ENCODE results near the gene PCDHB9.
"Not testable (repeated sequence)": the region's sequence is repeated elsewhere in the genome, so short reads cannot be mapped to it uniquely, and the experiment has no call there.

The PCDHB9 gene

DNA sequence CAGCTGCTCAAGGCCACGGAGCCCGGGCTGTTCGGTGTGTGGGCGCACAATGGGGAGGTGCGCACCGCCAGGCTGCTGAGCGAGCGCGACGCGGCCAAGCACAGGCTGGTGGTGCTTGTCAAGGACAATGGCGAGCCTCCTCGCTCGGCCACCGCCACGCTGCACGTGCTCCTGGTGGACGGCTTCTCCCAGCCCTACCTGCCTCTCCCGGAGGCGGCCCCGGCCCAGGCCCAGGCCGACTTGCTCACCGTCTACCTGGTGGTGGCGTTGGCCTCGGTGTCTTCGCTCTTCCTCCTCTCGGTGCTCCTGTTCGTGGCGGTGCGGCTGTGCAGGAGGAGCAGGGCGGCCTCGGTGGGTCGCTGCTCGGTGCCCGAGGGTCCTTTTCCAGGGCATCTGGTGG, 2.2 kb downstream of the PCDHB9 start:
- FAIRE-seq, result not testable (repeated sequence)

DNA sequence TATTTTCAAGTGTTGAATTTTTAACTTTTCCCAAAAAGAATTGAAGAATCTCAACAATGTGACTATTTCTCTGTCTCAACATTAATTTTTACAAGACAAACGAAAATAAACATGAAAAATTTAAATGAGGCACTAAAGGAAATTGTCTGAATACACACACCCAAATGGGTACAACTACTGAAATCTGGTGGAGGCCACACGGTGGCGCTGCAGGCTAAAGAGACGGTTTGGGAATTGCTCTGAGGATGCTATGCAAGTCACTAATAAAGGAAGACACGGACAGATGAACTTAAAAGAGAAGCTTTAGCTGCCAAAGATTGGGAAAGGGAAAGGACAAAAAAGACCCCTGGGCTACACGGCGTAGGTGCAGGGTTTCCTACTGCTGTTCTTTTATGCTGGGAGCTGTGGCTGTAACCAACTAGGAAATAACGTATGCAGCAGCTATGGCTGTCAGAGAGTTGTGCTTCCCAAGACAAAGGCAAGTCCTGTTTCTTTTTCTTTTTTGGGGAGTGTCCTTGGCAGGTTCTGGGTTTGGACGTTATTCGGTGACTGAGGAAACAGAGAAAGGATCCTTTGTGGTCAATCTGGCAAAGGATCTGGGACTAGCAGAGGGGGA, 5.3 kb downstream of the PCDHB9 start, which contains the start of gene PCDHB10:
TSS of gene PCDHB10 (plus strand) at position 244 of the 616 bp plus-strand sequence. CDS start at position 444, 200 bp downstream.
- no peak for FAIRE-seq

DNA sequence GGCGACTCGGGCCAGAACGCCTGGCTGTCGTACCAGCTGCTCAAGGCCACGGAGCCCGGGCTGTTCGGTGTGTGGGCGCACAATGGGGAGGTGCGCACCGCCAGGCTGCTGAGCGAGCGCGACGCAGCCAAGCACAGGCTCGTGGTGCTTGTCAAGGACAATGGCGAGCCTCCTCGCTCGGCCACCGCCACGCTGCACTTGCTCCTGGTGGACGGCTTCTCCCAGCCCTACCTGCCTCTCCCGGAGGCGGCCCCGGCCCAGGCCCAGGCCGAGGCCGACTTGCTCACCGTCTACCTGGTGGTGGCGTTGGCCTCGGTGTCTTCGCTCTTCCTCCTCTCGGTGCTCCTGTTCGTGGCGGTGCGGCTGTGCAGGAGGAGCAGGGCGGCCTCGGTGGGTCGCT, 7.4 kb downstream of the PCDHB9 start:
- FAIRE-seq, result not testable (repeated sequence)

DNA sequence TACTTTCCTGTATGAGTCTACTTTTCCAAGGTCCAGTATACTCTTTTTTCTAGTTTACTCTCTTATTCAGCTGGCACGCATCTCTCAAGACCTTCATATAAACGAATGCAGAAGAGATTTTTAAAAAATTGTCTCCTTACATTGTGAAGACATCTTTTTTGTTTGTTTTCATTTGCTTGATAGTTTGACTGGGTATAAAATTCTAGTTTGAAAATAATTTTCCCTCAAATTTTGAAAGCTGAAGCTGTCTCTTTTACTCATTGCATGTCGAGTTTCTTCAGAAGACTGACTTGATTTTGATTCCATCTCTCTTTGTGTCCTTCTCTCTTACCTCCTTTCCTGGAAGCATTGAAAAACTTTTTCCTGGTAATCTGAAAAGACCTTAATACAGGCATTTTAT, 9.4 kb downstream of the PCDHB9 start:
- no peak for FAIRE-seq

DNA sequence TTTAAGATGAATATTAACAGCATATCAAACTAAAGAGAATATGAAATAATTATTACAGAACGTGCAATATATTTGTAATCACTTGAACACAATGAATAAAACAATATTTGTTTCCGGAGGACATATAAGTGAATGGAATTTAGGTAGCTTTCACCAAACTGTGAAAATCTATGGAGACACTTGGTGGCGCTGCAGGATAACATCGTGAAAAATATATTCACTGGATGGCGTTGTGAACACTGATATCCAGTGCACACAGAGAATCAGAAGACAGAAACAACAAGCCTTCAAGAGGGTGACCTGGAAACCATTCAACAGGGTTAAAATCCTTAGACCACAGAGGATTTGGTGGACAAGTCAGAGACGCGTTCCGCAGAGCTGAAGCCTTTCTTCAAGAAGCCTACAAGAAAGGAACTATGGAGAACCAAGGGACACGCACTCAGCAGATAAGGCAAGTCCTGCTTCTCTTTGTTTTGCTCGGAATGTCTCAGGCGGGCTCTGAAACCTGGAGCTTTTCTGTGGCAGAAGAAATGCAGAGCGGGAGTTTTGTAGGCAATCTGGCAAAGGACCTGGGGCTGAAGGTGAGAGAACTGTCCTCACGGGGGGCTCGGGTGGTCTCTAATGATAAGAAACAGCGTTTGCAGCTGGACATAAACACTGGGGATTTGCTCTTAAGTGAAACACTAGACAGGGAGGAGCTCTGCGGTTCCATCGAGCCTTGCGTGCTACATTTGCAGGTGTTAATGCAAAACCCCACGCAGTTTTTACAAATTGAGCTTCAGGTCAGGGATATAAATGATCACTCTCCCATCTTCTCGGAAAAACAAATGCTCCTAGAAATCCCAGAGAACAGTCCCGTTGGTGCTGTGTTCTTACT, 12.6 kb downstream of the PCDHB9 start, which contains the start of gene PCDHB11:
TSS of gene PCDHB11 (plus strand) at position 269 of the 877 bp plus-strand sequence. CDS start at position 417, 148 bp downstream.
- FAIRE-seq, result no peak

DNA sequence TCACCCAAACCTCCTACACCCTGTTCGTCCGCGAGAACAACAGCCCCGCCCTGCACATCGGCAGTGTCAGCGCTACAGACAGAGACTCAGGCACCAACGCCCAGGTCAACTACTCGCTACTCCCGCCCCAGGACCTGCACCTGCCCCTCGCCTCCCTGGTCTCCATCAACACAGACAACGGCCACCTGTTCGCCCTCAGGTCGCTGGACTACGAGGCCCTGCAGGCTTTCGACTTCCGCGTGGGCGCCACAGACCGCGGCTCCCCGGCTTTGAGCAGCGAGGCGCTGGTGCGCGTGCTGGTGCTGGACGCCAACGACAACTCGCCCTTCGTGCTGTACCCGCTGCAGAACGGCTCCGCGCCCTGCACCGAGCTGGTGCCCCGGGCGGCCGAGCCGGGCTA, 14.2 kb downstream of the PCDHB9 start:
- FAIRE-seq, result not testable (repeated sequence)

DNA sequence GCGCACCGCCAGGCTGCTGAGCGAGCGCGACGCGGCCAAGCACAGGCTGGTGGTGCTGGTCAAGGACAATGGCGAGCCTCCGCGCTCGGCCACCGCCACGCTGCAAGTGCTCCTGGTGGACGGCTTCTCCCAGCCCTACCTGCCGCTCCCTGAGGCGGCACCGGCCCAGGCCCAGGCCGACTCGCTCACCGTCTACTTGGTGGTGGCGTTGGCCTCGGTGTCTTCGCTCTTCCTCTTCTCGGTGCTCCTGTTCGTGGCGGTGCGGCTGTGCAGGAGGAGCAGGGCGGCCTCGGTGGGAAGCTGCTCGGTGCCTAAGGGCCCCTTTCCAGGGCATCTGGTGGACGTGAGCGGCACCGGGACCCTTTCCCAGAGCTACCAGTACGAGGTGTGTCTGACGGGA, 14.7 kb downstream of the PCDHB9 start:
- FAIRE-seq, result not testable (repeated sequence)

DNA sequence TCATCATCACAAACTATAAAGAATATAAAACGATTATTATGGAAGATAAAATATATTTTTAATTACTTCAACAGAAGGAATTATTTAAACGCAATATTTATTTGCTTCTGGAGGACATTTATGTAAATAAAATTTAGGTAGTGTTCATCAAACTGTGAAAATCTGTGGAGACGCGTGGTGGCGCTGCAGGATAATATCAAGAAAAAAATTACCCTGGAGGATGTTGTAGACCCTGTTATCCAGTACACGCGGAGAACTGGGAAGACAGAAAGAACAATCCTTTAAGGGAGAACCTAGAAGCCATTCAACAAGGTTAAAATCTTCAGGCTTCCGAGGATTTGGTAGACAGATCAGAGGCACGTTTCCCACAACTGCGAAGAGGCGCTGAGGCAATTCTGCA, 21.5 kb downstream of the PCDHB9 start, which contains the start of gene PCDHB12:
TSS of gene PCDHB12 (plus strand) at position 242 of the 400 bp plus-strand sequence. CDS start 189 bp downstream, outside the sequence.
- no peak for FAIRE-seq

DNA sequence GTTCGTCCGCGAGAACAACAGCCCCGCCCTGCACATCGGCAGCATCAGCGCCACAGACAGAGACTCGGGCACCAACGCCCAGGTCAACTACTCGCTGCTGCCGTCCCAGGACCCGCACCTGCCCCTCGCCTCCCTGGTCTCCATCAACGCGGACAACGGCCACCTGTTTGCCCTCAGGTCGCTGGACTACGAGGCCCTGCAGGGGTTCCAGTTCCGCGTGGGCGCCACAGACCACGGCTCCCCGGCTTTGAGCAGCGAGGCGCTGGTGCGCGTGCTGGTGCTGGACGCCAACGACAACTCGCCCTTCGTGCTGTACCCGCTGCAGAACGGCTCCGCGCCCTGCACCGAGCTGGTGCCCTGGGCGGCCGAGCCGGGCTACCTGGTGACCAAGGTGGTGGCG, 23.3 kb downstream of the PCDHB9 start:
- not testable (repeated sequence) for FAIRE-seq

DNA sequence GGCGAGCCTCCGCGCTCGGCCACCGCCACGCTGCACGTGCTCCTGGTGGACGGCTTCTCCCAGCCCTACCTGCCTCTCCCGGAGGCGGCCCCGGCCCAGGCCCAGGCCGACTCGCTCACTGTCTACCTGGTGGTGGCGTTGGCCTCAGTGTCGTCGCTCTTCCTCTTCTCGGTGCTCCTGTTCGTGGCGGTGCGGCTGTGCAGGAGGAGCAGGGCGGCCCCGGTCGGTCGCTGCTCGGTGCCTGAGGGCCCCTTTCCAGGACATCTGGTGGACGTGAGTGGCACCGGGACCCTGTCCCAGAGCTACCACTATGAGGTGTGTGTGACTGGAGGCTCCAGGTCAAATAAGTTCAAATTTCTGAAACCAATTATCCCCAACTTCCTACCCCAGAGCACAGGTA, 23.9 kb downstream of the PCDHB9 start:
- not testable (repeated sequence) for FAIRE-seq

DNA sequence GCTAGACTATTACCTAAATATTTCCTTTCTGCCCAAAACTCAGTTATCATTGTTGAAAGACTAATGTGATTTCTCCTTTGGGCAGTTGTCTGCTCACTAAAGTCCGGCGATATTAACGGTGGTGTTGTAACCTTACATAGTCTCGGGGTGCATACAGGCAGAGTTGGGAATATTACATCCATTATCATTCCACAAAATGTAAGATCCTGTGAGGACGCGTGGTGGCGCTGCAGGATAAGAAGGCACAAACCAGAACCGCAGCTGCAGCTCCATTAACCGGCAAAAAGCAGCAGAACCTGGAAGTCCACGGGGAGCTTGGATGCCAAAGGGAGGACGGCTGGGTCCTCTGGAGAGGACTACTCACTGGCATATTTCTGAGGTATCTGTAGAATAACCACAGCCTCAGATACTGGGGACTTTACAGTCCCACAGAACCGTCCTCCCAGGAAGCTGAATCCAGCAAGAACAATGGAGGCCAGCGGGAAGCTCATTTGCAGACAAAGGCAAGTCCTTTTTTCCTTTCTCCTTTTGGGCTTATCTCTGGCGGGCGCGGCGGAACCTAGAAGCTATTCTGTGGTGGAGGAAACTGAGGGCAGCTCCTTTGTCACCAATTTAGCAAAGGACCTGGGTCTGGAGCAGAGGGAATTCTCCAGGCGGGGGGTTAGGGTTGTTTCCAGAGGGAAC, 26.8 kb downstream of the PCDHB9 start, which contains the start of gene PCDHB13:
TSS of gene PCDHB13 (plus strand) at position 264 of the 684 bp plus-strand sequence. CDS start at position 469, 205 bp downstream.
- FAIRE-seq, result not testable (repeated sequence)

DNA sequence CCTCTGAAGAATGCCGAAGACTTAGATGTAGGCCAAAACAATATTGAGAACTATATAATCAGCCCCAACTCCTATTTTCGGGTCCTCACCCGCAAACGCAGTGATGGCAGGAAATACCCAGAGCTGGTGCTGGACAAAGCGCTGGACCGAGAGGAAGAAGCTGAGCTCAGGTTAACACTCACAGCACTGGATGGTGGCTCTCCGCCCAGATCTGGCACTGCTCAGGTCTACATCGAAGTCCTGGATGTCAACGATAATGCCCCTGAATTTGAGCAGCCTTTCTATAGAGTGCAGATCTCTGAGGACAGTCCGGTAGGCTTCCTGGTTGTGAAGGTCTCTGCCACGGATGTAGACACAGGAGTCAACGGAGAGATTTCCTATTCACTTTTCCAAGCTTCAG, 27.6 kb downstream of the PCDHB9 start:
- not testable (repeated sequence) for FAIRE-seq

DNA sequence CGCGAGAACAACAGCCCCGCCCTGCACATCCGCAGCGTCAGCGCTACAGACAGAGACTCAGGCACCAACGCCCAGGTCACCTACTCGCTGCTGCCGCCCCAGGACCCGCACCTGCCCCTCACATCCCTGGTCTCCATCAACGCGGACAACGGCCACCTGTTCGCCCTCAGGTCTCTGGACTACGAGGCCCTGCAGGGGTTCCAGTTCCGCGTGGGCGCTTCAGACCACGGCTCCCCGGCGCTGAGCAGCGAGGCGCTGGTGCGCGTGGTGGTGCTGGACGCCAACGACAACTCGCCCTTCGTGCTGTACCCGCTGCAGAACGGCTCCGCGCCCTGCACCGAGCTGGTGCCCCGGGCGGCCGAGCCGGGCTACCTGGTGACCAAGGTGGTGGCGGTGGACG, 28.5 kb downstream of the PCDHB9 start:
- FAIRE-seq, result not testable (repeated sequence)

DNA sequence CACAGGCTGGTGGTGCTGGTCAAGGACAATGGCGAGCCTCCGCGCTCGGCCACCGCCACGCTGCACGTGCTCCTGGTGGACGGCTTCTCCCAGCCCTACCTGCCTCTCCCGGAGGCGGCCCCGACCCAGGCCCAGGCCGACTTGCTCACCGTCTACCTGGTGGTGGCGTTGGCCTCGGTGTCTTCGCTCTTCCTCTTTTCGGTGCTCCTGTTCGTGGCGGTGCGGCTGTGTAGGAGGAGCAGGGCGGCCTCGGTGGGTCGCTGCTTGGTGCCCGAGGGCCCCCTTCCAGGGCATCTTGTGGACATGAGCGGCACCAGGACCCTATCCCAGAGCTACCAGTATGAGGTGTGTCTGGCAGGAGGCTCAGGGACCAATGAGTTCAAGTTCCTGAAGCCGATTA, 29.1 kb downstream of the PCDHB9 start:
- FAIRE-seq, result not testable (repeated sequence)

DNA sequence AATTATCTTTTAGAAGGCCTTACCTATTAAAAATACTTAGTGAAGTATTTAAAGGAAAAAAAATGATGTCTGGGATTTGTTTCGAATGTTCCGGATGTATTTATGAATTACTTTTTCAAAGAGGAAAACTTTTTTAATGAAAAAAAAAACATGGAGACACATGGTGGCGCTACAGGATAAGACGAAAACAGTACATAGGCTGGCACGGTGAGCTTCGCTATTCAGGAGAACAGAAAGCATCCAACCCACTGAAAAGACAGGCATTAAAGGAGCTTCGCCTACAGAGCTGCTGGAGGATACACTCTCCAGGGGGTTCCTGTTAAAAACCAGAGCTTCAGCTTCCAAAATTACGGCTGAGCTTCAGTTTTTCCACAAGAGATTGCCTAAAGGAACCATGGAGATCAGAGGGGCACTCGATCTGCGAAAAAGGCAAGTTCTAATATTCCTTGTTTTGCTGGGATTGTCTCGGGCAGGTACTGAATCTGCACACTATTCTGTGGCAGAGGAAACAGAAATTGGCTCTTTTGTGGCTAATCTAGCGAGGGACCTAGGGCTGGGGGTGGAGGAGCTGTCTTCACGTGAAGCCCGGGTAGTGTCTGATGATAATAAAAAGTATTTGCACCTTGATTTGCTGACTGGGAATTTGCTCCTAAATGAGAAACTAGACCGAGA, 36.3 kb downstream of the PCDHB9 start, which contains the start of gene PCDHB14:
TSS of gene PCDHB14 (plus strand) at position 232 of the 672 bp plus-strand sequence. CDS start at position 395, 163 bp downstream.
- no peak for FAIRE-seq

DNA sequence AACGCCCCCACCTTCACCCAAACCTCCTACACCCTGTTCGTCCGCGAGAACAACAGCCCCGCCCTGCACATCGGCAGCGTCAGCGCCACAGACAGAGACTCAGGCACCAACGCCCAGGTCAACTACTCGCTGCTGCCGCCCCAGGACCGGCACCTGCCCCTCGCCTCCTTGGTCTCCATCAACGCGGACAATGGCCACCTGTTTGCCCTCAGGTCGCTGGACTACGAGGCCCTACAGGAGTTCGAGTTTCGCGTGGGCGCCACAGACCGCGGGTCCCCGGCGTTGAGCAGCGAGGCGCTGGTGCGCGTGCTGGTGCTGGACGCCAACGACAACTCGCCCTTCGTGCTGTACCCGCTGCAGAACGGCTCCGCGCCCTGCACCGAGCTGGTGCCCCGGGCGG, 37.9 kb downstream of the PCDHB9 start:
- not testable (repeated sequence) for FAIRE-seq

DNA sequence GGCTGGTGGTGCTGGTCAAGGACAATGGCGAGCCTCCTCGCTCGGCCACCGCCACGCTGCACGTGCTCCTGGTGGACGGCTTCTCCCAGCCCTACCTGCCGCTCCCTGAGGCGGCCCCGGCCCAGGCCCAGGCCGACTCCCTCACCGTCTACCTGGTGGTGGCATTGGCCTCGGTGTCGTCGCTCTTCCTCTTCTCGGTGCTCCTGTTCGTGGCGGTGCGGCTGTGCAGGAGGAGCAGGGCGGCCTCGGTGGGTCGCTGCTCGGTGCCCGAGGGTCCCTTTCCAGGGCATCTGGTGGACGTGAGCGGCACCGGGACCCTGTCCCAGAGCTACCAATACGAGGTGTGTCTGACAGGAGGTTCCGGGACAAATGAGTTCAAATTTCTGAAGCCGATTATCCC, 38.5 kb downstream of the PCDHB9 start:
- not testable (repeated sequence) for FAIRE-seq

DNA sequence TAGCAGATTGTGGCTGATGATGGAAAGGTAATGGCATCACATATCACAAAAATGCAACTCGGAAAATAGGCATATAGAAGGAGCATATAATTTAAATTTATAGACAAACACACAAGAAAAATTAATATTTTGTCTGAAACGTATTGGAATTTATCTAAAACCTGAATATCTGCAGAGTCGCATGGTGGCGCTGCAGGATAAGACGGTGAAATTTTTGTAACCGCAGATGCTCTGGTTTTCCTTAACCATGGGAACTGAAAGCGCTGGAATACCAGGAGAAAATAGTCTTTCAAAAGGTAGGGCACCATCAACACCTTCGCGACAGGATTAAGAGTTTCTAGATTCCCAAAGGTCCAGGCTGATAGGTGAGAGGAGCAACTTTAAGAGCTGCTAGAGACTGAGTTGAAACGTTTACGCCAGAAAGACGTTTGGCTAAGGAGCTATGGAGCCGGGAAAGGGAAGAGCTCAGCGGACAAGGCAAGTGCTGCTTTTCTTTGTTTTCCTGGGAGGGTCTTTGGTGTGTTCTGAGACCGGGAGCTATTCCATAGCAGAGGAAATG, 47.2 kb downstream of the PCDHB9 start:
- no peak for FAIRE-seq

DNA sequence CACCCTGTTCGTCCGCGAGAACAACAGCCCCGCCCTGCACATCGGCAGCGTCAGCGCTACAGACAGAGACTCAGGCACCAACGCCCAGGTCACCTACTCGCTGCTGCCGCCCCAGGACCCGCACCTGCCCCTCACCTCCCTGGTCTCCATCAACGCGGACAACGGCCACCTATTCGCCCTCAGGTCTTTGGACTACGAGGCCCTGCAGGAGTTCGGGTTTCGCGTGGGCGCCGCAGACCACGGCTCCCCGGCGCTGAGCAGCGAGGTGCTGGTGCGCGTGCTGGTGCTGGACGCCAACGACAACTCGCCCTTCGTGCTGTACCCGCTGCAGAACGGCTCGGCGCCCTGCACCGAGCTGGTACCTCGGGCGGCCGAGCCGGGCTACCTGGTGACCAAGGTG, 49.0 kb downstream of the PCDHB9 start:
- not testable (repeated sequence) for FAIRE-seq

DNA sequence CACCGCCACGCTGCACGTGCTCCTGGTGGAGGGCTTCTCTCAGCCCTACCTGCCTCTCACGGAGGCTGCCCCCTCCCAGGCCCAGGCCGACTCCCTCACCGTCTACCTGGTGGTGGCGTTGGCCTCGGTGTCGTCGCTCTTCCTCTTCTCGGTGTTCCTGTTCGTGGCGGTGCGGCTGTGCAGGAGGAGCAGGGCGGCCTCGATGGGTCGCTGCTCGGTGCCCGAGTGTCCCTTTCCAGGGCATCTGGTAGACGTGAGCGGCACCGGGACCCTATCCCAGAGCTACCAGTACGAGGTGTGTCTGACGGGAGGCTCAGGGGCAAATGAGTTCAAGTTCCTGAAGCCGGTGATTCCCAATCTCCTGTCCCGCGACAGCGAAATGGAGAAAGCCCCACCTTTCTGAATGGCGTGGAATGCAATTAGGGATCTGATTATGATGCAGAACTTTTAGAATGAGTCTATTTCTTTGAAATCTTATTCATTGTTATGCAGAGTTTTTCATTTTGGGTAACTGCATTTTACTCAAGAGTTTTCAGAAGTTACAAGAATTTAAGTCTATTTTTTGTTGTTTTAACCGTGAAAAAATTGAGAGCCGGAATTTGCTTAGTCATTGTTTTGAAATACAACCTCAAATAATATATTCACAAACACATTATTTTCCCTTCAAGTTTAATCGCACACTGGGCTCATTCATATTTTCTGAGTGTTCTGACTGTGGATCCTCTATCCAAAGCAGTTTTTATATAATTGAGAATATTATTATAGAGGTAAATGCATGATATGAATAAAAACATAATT, 49.8 kb downstream of the PCDHB9 start:
- no peak for FAIRE-seq

Data from colon (tissue), 2 donors.